Measurements from ENCODE around the gene IFI27. TPM values are rescaled to one million over a fixed set of nuclear protein-coding genes. Genes with fewer than 3 reads are reported as not detected.

Gene IFI27
- polyA plus RNA-seq, 2 of the 4 experiments (the other 2 are of a cell fraction), result 0.76 to 2.2 TPM

GRCh38 chr14:94135476-94135875 is 24.9 kb downstream of the IFI27 start:
- Histone ChIP-seq H3K27ac (no peak overlapping the region), H3K4me3 (no peak overlapping the region), H3K4me1 (peaks cover 2% of the 10 kb centered on the region; the same call in 2 of the 3 replicates), H3K9me3 (no peaks in the 10 kb centered on the region), H3K4me2 (no peak overlapping the region)
- WGBS (ENCODE audit: missing lambda C conversion rate), result 23% methylated on average over 4 of the region's 4 CpGs
- ATAC-seq (no peak), FAIRE-seq (no peak), DNase-seq (ENCODE audit: low read depth in 1 of 2, low spot score in 1 of 2) (no peak)
- ChIA-PET CTCF (no interaction called here), POLR2A (no interaction called here)
- TF ChIP-seq EHF (CRISPR knock-in tag; IDR thresholded peaks at IDR 0.05) (no peak), JUNB (IDR thresholded peaks at IDR 0.05) (no peak), TFCP2L1 (CRISPR knock-in tag; IDR thresholded peaks at IDR 0.05) (no peak), SREBF2 (IDR thresholded peaks at IDR 0.05) (no peak), MAX (IDR thresholded peaks at IDR 0.05) (no peak), BHLHE40 (IDR thresholded peaks at IDR 0.05; ENCODE audit: low read depth, low read length) (no peak), RNF2 (IDR thresholded peaks at IDR 0.05; ENCODE audit: borderline replicate concordance, low read depth) (no peak)

GRCh38 chr14:94136575-94137331 is 26.2 kb downstream of the IFI27 start:
- H3K27ac ChIP-seq, result no peak overlapping the region
- no peaks in the 10 kb centered on the region for H3K9me3 ChIP-seq
- DNase-seq (ENCODE audit: low read depth in 1 of 2, low spot score in 1 of 2) (peak; percentile 74 to 83), FAIRE-seq (peak; percentile 46), ATAC-seq (peak; percentile 87 to 98)
- H3K4me3 ChIP-seq, result no peak overlapping the region
- peak overlapping the region; percentile 45; the same call in 2 of the 3 replicates for H3K4me2 ChIP-seq
- H3K4me1 ChIP-seq, result no peaks in the 10 kb centered on the region
- POLR2A ChIA-PET, result interaction anchor here (1.3 kb wide), 2 partner anchors 56 to 86 kb away, joined by 4 to 6 read pairs; partner anchors contain the start of genes DDX24 and IFI27L1
- CTCF ChIA-PET, result interaction anchor here (0.6 to 3.9 kb wide), 65 partner anchors 9 to 1859 kb away, joined by 3 to 82 read pairs (median 4); partner anchors contain the start of gene OTUB2
- TF ChIP-seq HOXA7 (CRISPR knock-in tag; IDR thresholded peaks at IDR 0.05), result no peak
- no peak for TF ChIP-seq HDAC2 (IDR thresholded peaks at IDR 0.05)
- no peak for TF ChIP-seq MYC (IDR thresholded peaks at IDR 0.05; ENCODE audit: borderline replicate concordance, low read length)
- TF ChIP-seq ATOH8 (CRISPR knock-in tag; IDR thresholded peaks at IDR 0.05; ENCODE audit: low read depth), result no peak
- no peak for TF ChIP-seq PHF8 (IDR thresholded peaks at IDR 0.05; ENCODE audit: borderline replicate concordance, low read depth)
- TF ChIP-seq RAD21 (conservative IDR thresholded peaks at IDR 0.05 in 1 of 2, IDR thresholded peaks at IDR 0.05 in 1 of 2), result peak; percentile 84 to 93
- peak; percentile 85 for TF ChIP-seq CTCF (IDR thresholded peaks at IDR 0.05)
- no peak for TF ChIP-seq MAFK (IDR thresholded peaks at IDR 0.05; ENCODE audit: partially characterized antibody)
- no peak for TF ChIP-seq RARB (CRISPR knock-in tag; IDR thresholded peaks at IDR 0.05)
- TF ChIP-seq SMC3 (IDR thresholded peaks at IDR 0.05), result peak; percentile 73
- WGBS (ENCODE audit: missing lambda C conversion rate), result 25% methylated on average over 18 of the region's 18 CpGs

GRCh38 chr14:94138251-94138650 is 27.7 kb downstream of the IFI27 start:
- DNase-seq (ENCODE audit: low read depth in 1 of 2, low spot score in 1 of 2), result no peak
- Histone ChIP-seq H3K4me2 (no peak overlapping the region), H3K27ac (no peak overlapping the region), H3K9me3 (no peaks in the 10 kb centered on the region), H3K4me3 (no peak overlapping the region), H3K4me1 (no peaks in the 10 kb centered on the region)
- POLR2A ChIA-PET, result no interaction called here
- no peak for ATAC-seq
- CTCF ChIA-PET, result interaction anchor here (0.9 to 3.9 kb wide), 13 partner anchors 10 to 484 kb away, joined by 3 to 82 read pairs (median 11); no protein-coding TSS in a partner anchor
- no peak for FAIRE-seq
- WGBS (ENCODE audit: missing lambda C conversion rate), result 51% methylated on average over 9 of the region's 9 CpGs
- TF ChIP-seq FOSL2 (IDR thresholded peaks at IDR 0.05), result no peak
- no peak for TF ChIP-seq FOSL2 (CRISPR knock-in tag; IDR thresholded peaks at IDR 0.05)
- TF ChIP-seq JUNB (IDR thresholded peaks at IDR 0.05), result no peak
- TF ChIP-seq CEBPB (IDR thresholded peaks at IDR 0.05), result no peak
- no peak for TF ChIP-seq E2F6 (IDR thresholded peaks at IDR 0.05; ENCODE audit: borderline replicate concordance, low read depth)
- no peak for TF ChIP-seq POLR2A (IDR thresholded peaks at IDR 0.05; ENCODE audit: low read length)
- no peak for TF ChIP-seq REST (IDR thresholded peaks at IDR 0.05)
- TF ChIP-seq HEYL (CRISPR knock-in tag; IDR thresholded peaks at IDR 0.05), result no peak
- no peak for TF ChIP-seq USF2 (IDR thresholded peaks at IDR 0.05)
- no peak for TF ChIP-seq ZSCAN20 (CRISPR knock-in tag; IDR thresholded peaks at IDR 0.05)

Data from A549 (cell line).